ENCODE results near the gene THBS2.

- TF ChIP-seq, protein P1, sequence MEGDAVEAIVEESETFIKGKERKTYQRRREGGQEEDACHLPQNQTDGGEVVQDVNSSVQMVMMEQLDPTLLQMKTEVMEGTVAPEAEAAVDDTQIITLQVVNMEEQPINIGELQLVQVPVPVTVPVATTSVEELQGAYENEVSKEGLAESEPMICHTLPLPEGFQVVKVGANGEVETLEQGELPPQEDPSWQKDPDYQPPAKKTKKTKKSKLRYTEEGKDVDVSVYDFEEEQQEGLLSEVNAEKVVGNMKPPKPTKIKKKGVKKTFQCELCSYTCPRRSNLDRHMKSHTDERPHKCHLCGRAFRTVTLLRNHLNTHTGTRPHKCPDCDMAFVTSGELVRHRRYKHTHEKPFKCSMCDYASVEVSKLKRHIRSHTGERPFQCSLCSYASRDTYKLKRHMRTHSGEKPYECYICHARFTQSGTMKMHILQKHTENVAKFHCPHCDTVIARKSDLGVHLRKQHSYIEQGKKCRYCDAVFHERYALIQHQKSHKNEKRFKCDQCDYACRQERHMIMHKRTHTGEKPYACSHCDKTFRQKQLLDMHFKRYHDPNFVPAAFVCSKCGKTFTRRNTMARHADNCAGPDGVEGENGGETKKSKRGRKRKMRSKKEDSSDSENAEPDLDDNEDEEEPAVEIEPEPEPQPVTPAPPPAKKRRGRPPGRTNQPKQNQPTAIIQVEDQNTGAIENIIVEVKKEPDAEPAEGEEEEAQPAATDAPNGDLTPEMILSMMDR (IDR thresholded peaks at IDR 0.05), result no peak
- TF ChIP-seq POLR2A (IDR thresholded peaks at IDR 0.05), result no peak
Observed at GRCh38 chr6:169243661-169244060, 10.0 kb downstream of the THBS2 start.

Measured in thyroid gland (tissue), 4 donors.